CD4-positive, alpha-beta T cell (primary cell): Measurements from ENCODE around the gene EPB41L5. TPM values are rescaled to one million over a fixed set of nuclear protein-coding genes. Genes with fewer than 3 reads are reported as not detected.
"Not testable (repeated sequence)": the region's sequence is repeated elsewhere in the genome, so short reads cannot be mapped to it uniquely, and the experiment has no call there.

Source experiments
- ATAC-seq: fragments of 200-7000 bp; cut with Tn5 transposase; one replicate; pipeline ENCODE4 v1.10.0; 2022; ENCODE audit warnings: mild to moderate bottlenecking; ENCODE audit not compliant: poor library complexity
- CTCF ChIA-PET: fragments of 350-600 bp; sonication (Branson Sonifier 250); formaldehyde crosslinking; loops from one replicate; lab custom pipeline; 2021; ENCODE audit warnings: antibody characterized with exemption, inconsistent platforms; lab: Charles Lee
- POLR2A ChIA-PET: fragments of 350-600 bp; sonication (Branson Sonifier 250); formaldehyde crosslinking; loops from one replicate; lab custom pipeline; 2021; ENCODE audit warnings: antibody characterized with exemption, inconsistent platforms; lab: Charles Lee
- DNase-seq, 14 experiments: peaks; one replicate each; pipeline ENCODE4 v3.0.0-alpha.2; 2013 to 2020; ENCODE audit warnings: mixed read lengths in 2 of 14
- H3K27ac ChIP-seq, 2 donors: one replicate each; pipeline versions ENCODE4 v1.5.1 to v1.7.0; 2013; ENCODE audit warnings: low read length in 2 of 2, low read depth in 1 of 2, mild to moderate bottlenecking in 1 of 2
- H3K27me3 ChIP-seq, 2 experiments: 1 replicate in 1 of 2; 2 replicates in 1 of 2; pipeline versions ENCODE4 v1.6.1 to v1.7.0; 2013; ENCODE audit warnings: low read length in 2 of 2, control low read depth in 1 of 2, mild to moderate bottlenecking in 1 of 2, moderate library complexity in 1 of 2; ENCODE audit not compliant: insufficient read depth in 2 of 2, control insufficient read depth in 1 of 2
- H3K36me3 ChIP-seq: one replicate; pipeline ENCODE4 v1.6.1; 2013; ENCODE audit warnings: low read length, control low read depth; ENCODE audit not compliant: insufficient read depth
- H3K4me1 ChIP-seq: one replicate; pipeline ENCODE4 v1.6.1; 2013; ENCODE audit warnings: low read length, control low read depth; ENCODE audit not compliant: insufficient read depth
- H3K4me3 ChIP-seq: one replicate; pipeline ENCODE4 v1.5.1; 2013; ENCODE audit warnings: mild to moderate bottlenecking, low read length, moderate library complexity
- H3K9me3 ChIP-seq, 2 experiments: 1 replicate in 1 of 2; 2 replicates in 1 of 2; pipeline versions ENCODE4 v1.6.1 to v1.7.0; 2013; ENCODE audit warnings: low read length in 2 of 2, mild to moderate bottlenecking in 2 of 2, control low read depth in 1 of 2, moderate library complexity in 1 of 2; ENCODE audit not compliant: control insufficient read depth in 1 of 2, insufficient read depth in 1 of 2
- H3K27ac Mint-ChIP-seq: one replicate; pipeline ENCODE4 v1.8.0; 2020; ENCODE audit warnings: mixed read lengths
- H3K27me3 Mint-ChIP-seq: one replicate; pipeline ENCODE4 v1.8.0; 2021; ENCODE audit warnings: mixed read lengths
- H3K36me3 Mint-ChIP-seq: one replicate; pipeline ENCODE4 v1.8.0; 2021; ENCODE audit warnings: low read depth, mixed read lengths
- H3K4me1 Mint-ChIP-seq: one replicate; pipeline ENCODE4 v1.8.0; 2021; ENCODE audit warnings: low read depth, mixed read lengths
- H3K4me3 Mint-ChIP-seq: one replicate; pipeline ENCODE4 v1.8.0; 2020; ENCODE audit warnings: mild to moderate bottlenecking, mixed read lengths
- H3K9me3 Mint-ChIP-seq: one replicate; pipeline ENCODE4 v1.8.0; 2020; ENCODE audit warnings: mixed read lengths
- intact Hi-C, 2 experiments: fragments of 100-400 bp; cut with DNase I in 1 of 2; cut with micrococcal nuclease in 1 of 2; formaldehyde crosslinking; loops; one replicate each; pipeline versions ENCODE4 v1.15.1 to v1.9.0; 2023 to 2025; cut with DNase I, micrococcal nuclease
- total RNA-seq, 174 experiments: library from RNA in 2 of 174; stranded (reverse) in 2 of 174; gene quantifications; one replicate each; pipeline ENCODE4 v1.2.3 and lab custom pipeline; 2021 to 2026
- TF ChIP-seq, protein P1 (sequence below): fragments of 200-600 bp; IDR thresholded peaks from one replicate; pipeline ENCODE4 v1.8.0; 2022; ENCODE audit warnings: antibody characterized with exemption, mild to moderate bottlenecking

The EPB41L5 gene
- total RNA-seq, 2 experiments from 2014 or later: 4.6 to 5.1 TPM

DNA sequence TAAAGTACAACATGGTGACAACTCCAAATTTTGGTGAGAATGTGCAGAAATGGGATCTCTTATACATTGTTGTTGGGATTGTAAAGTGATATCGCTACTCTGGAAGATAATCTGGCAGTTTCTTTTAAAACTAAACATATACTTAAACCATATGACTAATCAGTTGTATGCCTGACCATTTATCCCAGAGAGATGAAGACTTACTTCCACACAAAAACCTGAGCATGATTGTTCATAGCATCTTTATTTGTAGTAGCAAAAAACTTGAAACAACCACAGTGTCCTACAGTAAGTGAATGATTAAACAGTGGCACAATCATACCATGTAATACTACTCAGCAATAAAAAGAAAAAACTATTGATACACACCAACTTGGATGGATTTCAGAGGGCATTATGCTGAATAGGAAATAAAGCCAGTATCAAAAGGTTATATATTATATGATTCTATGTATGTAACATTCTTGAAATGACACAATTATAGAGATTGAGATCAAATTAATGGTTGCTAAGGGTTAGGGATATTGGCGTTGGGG, 47.3 kb downstream of the EPB41L5 start:
- Mint-ChIP-seq H3K9me3 (peaks cover 3% of the 10 kb centered on the region), H3K4me1 (no peaks in the 10 kb centered on the region), H3K36me3 (peaks cover 9% of the 10 kb centered on the region), H3K27ac (no peak overlapping the region), H3K27me3 (no peaks in the 10 kb centered on the region), H3K4me3 (no peak overlapping the region)
- no peaks in the 10 kb centered on the region for H3K9me3 ChIP-seq
- no peaks in the 10 kb centered on the region for H3K4me1 ChIP-seq
- H3K27me3 ChIP-seq: no peaks in the 10 kb centered on the region
- intact Hi-C loops: no loop called here
- ChIA-PET POLR2A (no interaction called here), CTCF (no interaction called here)
- ATAC-seq: no peak
- no peak for DNase-seq
- no peaks in the 10 kb centered on the region for H3K36me3 ChIP-seq
- H3K27ac ChIP-seq: no peak overlapping the region
- TF ChIP-seq, protein P1, sequence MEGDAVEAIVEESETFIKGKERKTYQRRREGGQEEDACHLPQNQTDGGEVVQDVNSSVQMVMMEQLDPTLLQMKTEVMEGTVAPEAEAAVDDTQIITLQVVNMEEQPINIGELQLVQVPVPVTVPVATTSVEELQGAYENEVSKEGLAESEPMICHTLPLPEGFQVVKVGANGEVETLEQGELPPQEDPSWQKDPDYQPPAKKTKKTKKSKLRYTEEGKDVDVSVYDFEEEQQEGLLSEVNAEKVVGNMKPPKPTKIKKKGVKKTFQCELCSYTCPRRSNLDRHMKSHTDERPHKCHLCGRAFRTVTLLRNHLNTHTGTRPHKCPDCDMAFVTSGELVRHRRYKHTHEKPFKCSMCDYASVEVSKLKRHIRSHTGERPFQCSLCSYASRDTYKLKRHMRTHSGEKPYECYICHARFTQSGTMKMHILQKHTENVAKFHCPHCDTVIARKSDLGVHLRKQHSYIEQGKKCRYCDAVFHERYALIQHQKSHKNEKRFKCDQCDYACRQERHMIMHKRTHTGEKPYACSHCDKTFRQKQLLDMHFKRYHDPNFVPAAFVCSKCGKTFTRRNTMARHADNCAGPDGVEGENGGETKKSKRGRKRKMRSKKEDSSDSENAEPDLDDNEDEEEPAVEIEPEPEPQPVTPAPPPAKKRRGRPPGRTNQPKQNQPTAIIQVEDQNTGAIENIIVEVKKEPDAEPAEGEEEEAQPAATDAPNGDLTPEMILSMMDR: no peak
- no peak overlapping the region for H3K4me3 ChIP-seq

DNA sequence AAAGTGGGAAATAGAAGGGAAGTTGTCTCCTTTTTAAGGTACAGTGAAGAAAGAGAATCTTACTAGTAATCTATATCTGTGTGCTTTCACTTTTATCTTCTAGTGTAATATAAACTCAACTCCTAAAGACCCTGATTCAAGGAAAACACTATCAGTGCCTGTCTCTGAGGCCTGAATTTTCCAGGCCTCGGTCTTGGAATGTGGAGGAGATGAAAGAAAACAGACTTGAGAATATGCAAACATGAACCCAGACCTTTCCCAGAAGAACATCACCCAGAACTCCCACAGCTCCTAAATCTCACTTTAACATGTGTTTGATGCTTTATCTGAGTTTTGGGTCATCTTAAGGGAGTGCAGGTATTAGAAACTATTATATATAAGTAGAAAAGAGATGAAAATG, 51.8 kb downstream of the EPB41L5 start:
- Mint-ChIP-seq H3K36me3 (peaks cover 3% of the 10 kb centered on the region), H3K27me3 (no peaks in the 10 kb centered on the region), H3K9me3 (no peaks in the 10 kb centered on the region), H3K4me3 (no peak overlapping the region), H3K27ac (no peak overlapping the region), H3K4me1 (no peaks in the 10 kb centered on the region)
- POLR2A ChIA-PET: no interaction called here
- Histone ChIP-seq H3K27ac (no peak overlapping the region), H3K27me3 (no peaks in the 10 kb centered on the region), H3K36me3 (no peaks in the 10 kb centered on the region), H3K9me3 (no peaks in the 10 kb centered on the region), H3K4me1 (no peaks in the 10 kb centered on the region), H3K4me3 (no peak overlapping the region)
- intact Hi-C loops: no loop called here
- no peak for ATAC-seq
- CTCF ChIA-PET: interaction anchor here (0.6 to 1.1 kb wide), 3 partner anchors 9 to 14 kb away, joined by 3 to 4 read pairs (median 3); no protein-coding TSS in a partner anchor
- TF ChIP-seq, protein P1: no peak
- DNase-seq: no peak

DNA sequence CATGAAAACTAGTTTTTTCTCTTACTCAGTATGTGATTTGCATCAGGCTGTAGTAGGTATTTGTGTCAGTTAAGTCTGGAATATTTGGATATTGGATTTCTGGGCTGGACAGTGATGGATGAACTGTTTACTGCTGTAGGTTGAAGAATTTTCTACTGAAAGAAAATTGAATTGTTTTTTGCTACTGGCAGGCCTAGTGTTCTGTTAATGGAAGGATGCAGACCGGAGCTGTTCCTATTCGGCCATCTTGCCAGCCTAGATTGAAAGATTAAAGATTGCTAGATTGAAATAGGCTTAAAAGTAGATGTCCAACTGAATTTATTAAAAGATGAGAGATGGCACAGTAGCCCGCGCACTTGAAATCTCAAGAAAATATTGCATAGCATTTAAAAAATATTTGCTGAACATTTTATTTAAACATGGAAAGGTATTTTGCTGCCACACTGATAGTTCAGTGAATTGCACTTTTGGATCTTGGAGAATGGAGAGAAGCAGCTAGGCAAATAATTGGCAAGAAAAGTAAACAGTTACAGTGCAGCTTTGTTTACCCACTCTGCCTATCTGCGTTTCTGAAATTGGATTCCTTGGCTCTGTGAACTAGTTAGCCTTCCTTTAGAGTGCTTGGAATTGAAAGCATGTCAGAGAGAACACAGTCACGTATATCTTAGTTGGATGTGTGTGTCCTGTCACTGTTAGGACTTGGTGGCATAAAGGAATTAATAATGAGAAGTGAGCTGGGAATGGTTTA, 54.1 kb downstream of the EPB41L5 start:
- no peaks in the 10 kb centered on the region for H3K27me3 ChIP-seq
- H3K4me1 Mint-ChIP-seq: no peaks in the 10 kb centered on the region
- ATAC-seq (no peak), DNase-seq (no peak)
- H3K9me3 ChIP-seq: no peaks in the 10 kb centered on the region
- no peaks in the 10 kb centered on the region for H3K27me3 Mint-ChIP-seq
- no peaks in the 10 kb centered on the region for H3K9me3 Mint-ChIP-seq
- no peak overlapping the region for H3K27ac Mint-ChIP-seq
- H3K36me3 ChIP-seq: no peaks in the 10 kb centered on the region
- H3K4me1 ChIP-seq: no peaks in the 10 kb centered on the region
- no peak overlapping the region for H3K4me3 ChIP-seq
- intact Hi-C loops: no loop called here
- CTCF ChIA-PET: no interaction called here
- peaks cover 3% of the 10 kb centered on the region for H3K36me3 Mint-ChIP-seq
- H3K4me3 Mint-ChIP-seq: no peak overlapping the region
- POLR2A ChIA-PET: no interaction called here
- TF ChIP-seq, protein P1: no peak
- no peak overlapping the region for H3K27ac ChIP-seq

DNA sequence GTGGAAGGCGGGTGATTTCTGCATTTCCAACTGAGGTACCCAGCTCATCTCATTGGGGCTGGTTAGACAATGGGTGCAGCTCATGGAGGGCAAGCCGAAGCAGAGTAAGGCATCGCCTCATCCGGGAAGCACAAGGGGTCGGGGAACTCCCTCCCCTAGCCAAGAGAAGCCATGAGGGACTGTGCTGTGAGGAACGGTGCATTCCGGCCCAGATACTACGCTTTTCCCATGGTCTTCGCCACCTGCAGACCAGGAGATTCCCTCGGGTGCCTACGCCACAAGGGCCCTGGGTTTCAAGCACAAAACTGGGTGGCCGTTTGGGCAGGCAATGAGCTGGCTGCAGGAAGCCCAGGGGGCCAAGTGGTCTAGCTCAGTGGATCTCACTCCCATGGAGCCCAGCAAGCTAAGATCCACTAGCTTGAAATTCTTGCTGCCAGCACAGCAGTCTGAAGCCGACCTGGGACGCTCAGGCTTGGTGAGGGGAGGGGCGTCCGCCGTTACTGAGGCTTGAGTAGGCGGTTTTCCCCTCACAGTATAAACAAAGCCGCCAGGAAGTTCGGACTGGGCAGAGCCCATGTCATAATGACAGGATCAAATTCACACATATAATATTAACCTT, 55.3 kb downstream of the EPB41L5 start:
- H3K36me3 Mint-ChIP-seq, H3K27ac ChIP-seq, CTCF ChIA-PET, H3K4me1 ChIP-seq, H3K36me3 ChIP-seq, DNase-seq, H3K27me3 Mint-ChIP-seq, H3K27ac Mint-ChIP-seq, H3K4me3 ChIP-seq, H3K9me3 Mint-ChIP-seq, H3K27me3 ChIP-seq, H3K4me3 Mint-ChIP-seq, POLR2A ChIA-PET, intact Hi-C loops, ATAC-seq, H3K9me3 ChIP-seq, H3K4me1 Mint-ChIP-seq: not testable (repeated sequence)
